Activated T-cell treated with anti-CD3 and anti-CD28 coated beads, Interleukin-2, amount 50 U/mL, for 1 hour (primary cell): Measurements from ENCODE around the gene SLC25A31.

Experiments
- DNase-seq: peaks from one replicate; pipeline ENCODE4 v3.0.0-alpha.2; 2020

SLC25A31 gene

DNA sequence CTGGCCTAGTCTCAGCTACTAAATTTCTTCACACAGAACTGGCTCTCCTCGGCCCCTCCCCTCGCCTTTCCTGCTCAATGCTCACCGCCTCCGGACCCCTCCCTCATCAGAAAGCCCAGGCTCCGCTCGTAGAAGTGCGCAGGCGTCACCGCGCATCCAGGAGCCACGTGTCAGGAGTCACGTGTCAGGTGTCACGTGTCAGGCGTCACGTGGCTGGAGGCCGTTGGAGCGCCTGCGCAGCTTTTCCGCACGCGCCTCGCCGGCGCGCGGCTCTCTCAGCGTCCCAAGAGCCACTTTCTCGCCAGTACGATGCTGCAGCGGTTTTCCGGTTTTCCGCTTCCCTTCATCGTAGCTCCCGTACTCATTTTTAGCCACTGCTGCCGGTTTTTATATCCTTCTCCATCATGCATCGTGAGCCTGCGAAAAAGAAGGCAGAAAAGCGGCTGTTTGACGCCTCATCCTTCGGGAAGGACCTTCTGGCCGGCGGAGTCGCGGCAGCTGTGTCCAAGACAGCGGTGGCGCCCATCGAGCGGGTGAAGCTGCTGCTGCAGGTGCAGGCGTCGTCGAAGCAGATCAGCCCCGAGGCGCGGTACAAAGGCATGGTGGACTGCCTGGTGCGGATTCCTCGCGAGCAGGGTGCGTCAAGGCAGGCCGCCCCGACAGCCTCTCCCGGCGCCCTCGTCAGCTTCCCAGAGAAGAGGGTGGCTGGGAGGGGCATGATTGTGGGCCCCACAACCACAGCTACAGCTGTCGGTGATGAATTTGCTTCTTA, at the start of gene SLC25A31:
Gene SLC25A31 (plus strand): TSS at position 259 of the 772 bp plus-strand sequence. CDS start 146 bp downstream, at position 405.
- DNase-seq = no peak

DNA sequence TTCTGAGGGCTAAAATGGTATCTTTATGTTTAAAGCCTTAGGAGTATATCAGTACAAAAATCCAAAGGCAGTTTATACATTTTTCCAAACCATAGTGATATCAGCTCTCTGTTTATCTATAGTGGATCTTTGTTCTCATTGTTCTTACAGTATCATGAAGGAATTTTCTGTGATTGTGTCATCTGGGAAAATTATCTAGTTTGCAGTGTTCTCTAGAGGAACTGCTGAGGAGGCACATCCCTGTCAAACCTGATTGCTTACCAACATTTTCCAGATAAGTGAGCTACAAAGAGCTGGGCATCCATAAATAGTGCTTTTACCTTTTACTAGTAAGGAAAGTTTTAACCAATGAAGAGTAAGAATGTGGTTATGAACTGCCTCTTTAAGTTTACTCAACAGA, 44.9 kb upstream of the SLC25A31 start:
- no peak for DNase-seq

DNA sequence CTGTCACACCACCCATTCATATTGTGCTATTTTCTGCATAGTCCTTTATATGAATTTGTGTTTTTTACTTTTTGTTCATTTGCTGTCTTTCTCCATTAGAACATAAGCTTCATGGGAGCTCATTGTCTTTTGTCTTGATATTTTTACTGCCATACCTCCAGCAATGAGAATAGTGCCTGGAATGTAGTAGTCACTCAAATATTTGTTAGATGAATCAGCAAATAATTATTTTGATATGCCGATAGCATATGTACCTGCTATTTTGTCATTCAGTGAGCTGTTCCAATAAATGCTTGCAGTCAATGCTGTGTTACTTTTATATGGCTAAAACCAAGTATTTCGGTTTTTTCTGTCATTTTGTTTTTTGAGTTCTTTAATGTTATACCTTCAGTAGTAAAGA, 43.5 kb upstream of the SLC25A31 start:
- DNase-seq = no peak

DNA sequence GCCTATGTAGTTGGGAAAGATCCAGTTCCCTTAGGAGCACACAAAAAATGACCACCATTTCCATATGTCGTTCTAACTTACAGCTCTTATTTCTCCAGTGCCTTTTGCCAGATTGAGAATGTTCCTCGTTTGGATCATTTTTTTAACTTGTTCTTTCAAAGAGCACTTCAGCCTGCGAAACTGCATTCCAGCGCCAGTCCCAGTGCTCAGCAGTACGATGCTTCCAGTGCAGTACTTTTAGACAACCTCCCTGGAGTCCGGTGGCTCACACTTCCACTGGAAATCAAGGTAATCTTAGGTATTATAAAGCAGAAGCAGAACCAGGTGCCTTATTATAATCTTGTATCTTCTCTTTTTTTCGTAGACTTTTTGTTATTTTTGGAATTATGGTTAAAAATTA, 42.6 kb upstream of the SLC25A31 start:
- DNase-seq = no peak

DNA sequence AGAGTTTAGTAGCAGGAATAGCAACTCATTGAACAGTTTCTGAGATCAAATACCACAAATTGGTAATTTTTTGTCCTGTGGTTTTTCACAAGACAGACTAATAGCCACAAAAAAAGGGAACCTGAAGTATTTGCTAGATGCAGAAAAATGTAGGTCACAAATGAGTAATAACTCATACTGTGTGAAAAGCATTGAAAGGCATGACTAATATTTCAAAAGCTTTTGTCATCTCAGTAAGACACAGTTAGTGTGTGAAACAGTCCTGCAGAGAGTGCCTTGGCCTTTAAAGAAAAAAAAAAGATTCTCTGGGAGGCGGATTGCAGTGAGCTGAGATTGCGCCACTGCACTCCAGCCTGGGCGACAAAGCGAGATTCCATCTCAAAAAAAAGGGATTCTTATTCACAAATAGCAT, 31.4 kb upstream of the SLC25A31 start:
- no peak for DNase-seq

DNA sequence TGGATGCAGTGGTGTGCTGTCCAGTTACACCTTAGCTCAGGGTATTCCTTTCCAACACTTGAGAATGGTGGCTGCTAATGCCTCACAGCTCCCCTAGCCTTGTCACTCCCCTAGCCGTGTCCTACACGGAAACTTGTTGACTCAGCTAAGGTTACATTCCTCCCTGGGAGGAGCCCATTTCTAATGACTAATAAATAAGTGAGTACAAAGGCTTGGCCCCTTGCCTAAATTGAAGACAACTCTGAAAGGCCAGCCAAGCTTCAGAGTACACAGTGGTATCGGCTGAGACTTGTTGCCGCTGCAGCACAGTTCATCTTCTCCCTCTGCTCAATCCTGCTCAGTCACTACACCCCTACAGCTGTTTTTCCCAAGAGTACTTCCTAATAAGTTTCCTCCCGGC, 21.2 kb upstream of the SLC25A31 start:
- no peak for DNase-seq

DNA sequence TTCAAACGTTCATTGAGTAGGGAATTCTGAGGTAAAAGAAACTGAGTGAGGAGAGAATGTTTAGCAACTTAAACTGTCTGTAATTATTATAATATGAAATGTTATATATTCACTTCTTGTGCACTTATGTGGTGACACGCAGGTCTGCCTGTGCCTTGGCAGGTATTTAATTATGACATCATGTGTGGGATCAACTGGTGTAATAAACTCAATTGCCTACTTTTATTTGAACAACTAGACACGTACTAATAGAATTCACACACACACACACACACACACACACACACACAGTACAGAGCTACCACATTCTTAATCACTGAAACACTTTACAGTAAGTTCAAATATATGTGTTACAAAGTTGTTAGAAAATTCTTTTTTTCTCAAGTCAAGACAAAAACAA, 20.7 kb upstream of the SLC25A31 start:
- no peak for DNase-seq

DNA sequence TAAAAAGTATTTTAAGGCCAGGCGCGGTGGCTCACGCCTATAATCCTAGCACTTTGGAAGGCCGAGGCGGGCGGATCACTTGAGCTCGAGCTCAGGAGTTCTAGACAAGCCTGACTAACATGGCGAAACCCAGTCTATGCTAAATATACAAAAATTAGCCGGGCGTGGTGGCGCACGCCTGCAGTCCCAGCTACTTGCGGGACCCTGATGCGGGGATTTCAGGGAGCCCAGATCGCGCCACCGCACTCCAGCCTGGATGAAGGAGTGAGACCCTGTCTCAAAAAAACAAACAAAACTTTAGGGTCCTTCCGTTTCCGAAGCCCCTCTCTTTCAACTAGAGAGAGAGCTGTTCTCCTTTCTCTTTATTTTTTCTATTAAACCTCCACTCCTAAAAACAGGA, 1.2 kb downstream of the SLC25A31 start:
- no peak for DNase-seq

DNA sequence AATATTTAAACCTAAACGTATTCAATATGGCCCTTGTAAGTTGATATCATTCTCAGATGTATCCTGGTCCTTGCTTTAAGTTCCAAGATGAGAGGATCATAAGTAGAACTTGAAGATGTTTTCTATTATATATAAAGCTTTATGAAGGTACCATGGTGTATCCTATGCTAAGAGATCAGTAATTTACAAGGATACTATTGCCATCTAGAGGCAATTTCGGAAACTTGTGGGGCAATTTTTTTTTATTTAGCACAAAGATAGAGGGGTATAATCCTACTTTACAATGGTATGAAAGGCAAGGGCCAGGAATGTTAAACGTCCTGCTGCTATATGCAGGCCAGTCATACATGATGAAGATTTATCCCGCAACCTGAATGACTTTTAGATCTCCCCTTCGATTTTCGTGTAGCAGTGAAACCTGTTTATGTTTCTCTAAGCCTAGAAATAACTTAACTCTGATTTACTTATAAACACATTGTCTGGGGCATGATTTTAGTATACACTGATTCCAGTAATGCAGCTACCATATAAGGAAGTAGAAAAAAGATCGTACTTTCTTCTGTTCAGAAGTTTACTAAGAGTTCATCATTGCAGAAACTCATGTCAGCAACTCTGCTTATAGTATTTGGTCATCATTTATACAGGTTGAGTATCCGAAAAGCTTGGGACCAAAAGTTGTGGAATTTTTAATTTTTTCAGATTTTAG, 2.6 kb downstream of the SLC25A31 start:
- no peak for DNase-seq

DNA sequence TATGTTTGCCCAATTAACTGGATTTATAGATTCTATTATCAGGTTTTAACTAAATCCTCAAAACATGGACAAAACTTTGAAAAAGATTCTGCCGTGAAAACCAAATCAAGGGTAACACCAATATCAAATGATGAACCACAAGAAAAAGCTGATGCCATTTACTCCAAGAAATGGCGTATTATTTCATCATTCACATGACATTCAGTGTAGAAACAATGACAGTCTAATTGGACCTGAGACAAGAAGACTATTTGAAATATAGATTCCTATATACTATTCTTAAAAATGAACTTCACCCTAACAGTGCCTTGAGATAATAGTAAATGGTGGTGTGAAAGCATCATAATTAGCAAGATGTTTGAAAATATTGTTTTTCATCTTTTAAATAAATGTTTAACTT, 4.8 kb downstream of the SLC25A31 start:
- DNase-seq = no peak

DNA sequence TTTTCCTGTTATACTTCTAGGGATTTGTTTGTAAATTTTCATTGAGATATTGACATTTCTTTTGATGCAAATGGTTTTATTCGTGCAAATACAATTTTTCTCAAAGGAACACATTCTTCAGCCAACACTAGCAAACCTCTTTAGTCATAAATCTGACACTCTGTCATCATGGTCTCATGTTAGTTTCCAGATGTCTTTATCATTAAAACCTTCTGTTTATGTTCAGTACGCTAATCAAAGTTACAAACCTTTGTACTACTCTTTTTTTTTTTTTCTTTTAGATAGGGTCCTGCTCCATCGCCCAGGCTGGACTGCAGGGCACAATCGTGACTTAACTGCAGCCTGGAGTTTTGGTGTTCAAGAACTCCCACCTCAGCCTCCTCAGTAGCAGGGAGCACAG, 7.1 kb downstream of the SLC25A31 start:
- DNase-seq = no peak

DNA sequence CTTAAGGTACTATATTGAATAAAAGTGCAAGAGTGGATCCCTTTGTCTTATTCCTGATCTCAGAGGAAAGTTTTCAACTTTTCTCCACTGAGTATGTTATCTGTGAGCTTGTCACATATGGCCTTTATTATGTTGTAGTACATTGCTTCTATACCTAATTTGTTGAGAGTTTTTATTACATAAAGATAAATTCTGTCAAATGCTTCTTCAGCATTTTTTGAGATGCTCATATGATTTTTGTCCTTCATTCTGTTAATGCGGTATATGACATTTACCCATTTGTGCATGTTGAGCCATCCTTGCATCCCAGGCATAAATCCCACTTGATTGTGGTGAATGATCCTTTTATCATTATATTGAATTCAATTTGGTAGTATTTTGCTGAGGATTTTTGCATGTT, 11.0 kb downstream of the SLC25A31 start:
- DNase-seq = no peak

DNA sequence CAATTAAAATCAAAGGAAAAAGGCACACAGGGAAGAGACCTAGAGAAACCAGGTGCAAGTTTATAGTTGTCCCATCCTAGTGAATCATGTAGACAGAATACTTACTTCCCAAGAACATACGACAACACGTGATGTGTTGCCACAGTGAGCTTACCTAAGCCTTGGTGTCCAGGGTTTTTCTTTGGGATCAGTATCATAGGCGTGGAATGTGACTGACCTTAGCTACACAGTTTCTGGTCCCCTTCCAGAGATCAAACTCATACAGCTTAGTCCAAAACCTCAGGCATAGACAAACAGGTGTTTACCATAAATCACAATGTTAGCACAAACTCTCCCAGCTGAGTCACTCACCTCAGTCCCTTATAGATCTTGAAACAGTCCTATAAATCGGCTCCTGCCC, 17.7 kb downstream of the SLC25A31 start:
- DNase-seq = no peak

DNA sequence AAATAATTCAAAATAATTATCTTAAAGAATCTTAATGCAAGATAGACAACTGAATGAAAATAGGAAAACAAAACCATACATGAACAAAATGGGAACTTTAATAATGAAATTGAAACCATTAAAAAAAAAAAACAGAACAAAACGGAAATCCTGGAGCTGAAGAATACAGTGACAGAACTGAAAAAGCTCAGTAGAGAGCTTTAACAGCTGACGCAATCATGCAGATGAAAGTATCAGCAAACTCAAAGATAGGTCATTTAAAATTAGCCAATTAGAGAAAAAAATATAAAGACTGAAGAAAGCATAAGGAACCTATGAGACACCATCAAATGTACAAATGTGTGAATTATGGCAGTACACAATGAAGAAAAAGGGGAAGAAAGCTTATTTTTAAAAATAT, 18.8 kb downstream of the SLC25A31 start:
- no peak for DNase-seq

DNA sequence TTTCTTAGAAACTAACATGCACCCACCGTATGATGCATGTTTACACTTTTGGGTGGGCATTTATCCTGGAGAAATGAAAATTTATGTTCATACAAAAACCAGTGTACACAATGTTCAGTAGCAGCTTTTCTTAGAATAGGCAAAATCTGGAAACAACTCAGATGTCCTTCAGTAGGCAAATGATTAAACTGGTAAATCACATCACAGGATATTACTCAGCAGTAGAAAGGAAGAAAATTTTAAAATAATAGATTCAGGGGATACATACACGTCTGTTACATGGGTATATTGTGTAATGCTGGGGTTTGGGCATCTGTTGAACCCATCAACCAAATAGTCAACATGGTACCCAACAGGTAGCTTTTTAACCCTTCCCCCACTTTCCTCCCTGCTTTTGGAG, 26.7 kb downstream of the SLC25A31 start:
- no peak for DNase-seq

DNA sequence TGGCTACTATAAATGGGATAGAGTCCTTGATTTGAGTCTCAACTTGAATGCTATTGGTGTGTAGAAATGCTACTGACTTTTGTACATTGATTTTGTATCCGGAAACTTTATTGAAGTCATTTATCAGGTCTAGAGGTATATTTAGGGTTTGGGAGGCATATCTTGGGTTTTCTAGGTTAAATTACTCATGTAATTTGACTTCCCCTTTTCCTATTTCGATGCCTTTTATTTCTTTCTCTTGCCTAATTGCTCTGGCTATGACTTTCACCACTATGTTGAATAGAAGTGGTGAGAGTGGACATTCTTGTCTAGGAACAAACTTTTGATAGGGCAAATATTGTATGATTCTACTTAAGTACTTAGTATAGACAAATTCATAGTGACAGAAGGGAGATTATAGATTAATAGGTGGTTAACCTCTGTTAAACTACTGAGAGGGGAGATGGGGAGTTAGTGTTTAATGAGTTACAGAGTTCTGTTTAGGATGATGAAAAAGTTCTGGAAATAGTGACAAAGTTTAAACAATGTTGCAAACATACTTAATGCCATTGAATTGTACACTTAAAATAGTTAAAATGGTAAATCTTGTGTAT, 29.1 kb downstream of the SLC25A31 start:
- no peak for DNase-seq

DNA sequence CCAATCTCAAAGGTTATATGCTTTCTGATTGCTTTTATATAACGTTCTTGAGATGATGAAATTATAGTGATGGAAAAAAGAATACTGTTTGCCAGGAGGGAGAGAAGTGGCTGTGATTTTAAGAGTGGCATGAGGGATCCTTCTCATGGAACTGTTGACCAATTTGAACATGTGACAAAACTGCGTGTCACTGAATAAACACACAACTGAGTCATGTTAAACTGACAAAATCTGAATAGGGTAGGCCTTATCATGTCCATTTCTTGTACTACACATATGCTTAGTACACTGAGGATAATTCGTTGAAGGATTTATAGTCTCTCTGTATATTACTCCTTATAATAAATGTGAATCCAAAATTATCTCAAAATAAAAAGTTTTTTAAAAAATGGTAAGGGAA, 29.7 kb downstream of the SLC25A31 start:
- no peak for DNase-seq

DNA sequence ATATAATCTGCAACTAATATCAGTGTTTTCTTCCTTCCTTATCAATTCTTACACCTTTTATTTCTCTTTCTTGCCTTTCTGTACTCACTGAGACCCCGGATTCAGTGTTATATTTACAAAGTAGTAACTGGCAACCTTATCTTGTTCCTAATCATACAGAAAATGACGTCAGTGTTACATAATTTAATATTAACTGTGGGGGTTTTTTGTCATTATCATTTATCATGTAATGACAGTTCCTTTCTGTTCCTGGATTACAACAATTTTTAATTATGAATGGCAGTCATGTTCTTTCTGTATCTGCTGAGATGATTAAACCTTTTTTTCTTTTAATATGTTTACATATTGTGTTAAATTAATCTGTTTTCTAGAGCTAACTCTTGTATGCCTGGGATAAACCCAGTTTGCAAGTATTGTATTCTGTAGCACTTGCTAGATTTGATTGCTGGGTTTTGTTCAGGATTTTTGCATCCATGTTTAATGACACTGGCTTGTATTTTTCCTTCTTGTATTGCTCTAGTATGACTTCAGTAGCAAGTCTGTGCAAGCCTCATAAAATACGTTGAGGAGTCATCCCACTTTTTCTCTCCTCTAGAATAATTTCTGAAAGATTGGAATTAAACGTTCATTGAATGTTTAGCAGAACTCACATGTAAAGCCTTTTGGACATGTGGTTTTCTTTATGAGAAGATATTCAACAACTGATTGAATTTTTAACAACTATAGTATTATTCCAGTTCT, 41.5 kb downstream of the SLC25A31 start:
- no peak for DNase-seq

DNA sequence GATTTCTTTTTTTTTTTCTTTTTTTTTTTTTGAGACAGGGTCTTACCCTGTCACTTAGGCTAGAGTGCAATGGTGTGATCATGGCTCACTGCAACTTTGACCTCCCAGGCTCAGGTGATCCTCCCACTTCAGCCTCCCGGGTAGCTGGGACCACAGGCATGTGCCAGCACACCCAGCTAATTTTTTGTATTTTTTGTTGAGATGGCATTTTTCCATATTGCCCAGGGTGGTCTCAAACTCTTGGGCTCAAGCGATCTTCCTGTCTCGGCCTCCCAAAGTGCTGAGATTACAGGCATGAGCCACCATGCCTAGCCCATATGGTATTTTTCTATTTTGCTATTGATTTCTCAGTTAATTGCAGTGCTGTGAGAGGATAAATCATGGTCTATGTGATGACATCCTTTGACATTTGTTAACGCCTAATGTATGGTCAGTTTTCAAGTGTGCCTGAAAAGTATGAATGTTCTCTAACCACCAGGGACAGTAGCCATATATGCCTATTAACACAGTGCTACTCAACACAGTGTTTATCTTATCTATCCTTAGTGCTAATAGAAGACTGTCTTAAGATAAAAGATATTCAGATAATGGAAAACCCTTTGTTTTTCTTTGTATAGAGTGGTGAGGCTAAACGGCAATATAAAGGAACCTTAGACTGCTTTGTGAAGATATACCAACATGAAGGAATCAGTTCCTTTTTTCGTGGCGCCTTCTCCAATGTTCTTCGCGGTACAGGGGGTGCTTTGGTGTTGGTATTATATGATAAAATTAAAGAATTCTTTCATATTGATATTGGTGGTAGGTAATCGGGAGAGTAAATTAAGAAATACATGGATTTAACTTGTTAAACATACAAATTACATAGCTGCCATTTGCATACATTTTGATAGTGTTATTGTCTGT, 42.8 kb downstream of the SLC25A31 start:
- no peak for DNase-seq

DNA sequence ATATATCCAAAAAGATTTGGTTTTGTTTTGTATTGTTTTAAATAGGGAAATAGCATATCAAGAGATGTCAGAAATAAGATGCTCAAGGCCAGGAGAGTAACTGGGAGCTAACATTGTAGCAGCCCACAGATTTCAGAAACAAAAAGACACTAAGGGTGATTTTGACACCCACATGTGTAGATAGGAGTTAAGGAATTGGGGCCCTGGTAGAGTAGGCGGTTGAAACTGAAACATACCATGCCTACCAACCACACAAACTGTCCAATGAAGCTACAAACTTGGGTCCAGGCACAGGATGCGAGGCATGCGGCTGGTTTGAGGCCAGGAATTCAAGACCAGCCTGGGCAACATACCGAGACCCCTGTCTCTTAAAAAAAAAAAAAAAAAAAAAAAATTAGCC, 45.6 kb downstream of the SLC25A31 start:
- DNase-seq = no peak

DNA sequence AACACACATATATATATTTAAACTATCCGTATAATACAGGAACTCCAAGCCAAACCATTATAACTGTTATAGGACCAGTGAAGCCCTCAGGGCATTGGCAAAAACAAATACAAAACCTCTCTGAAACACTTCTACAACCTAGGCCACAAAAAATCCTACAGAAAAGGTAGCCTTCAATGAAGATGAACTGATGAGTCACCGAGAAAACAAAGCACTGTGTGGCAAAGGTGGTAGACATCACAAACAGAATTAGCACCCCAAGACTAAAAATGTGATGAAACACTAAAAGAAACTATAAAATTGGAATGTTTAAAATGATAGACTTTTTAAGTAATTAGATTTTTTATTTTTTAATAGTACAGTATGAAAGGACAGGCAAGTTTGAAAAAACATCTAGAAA, 46.4 kb downstream of the SLC25A31 start:
- no peak for DNase-seq

DNA sequence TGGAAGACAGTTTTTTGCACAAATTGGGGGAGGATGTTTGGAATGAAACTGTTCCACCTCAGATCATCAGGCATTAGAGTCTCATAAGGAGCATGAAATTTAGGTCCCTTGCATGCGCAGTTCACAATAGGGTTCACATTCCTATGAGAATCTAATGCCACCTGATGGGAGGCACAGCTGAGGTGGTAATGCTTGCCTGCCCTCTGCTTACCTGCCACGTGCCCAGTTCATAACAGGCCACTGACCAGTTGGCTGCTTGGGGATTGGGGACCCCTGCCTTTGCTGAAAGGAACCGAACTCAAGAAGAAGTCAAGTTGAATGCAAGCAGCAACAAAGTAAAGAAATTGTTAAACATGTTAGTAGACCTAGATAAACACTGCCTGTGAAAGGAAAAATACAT, 47.3 kb downstream of the SLC25A31 start:
- DNase-seq = no peak
